Naive thymus-derived CD8-positive, alpha-beta T cell (primary cell): ENCODE measurements around the gene ATP13A1. TPM values are rescaled to one million over a fixed set of nuclear protein-coding genes. Genes with fewer than 3 reads are reported as not detected.
"Not testable (repeated sequence)": the region's sequence is repeated elsewhere in the genome, so short reads cannot be mapped to it uniquely, and the experiment has no call there.

Source experiments
- ATAC-seq, 2 donors: fragments of 150-1000 bp; cut with Tn5 transposase in 1 of 2; sonication (Bioruptor Pico), chemical (Tn5 transposase) in 1 of 2; 1 replicate in 1 of 2; 2 replicates in 1 of 2; pipeline ENCODE4 v1.10.0; 2021; ENCODE audit warnings: mild to moderate bottlenecking in 2 of 2, moderate library complexity in 2 of 2
- POLR2A ChIA-PET: fragments of 350-600 bp; sonication (Branson Sonifier 250); formaldehyde crosslinking; loops from one replicate; lab custom pipeline; 2021; ENCODE audit warnings: antibody characterized with exemption; lab: Charles Lee
- DNase-seq, 10 donors: peaks; one replicate each; pipeline versions ENCODE4 v3.0.0 to v3.0.0-alpha.2; 2020 to 2022
- H3K27ac Mint-ChIP-seq, 10 donors: one replicate each; pipeline ENCODE4 v1.8.0; 2020 to 2022; ENCODE audit warnings: mild to moderate bottlenecking in 10 of 10, mixed read lengths in 10 of 10, moderate library complexity in 4 of 10, inconsistent platforms in 1 of 10
- H3K27me3 Mint-ChIP-seq, 5 donors: one replicate each; pipeline ENCODE4 v1.8.0; 2021 to 2022; ENCODE audit warnings: mixed read lengths in 5 of 5
- H3K36me3 Mint-ChIP-seq, 3 donors: one replicate each; pipeline ENCODE4 v1.8.0; 2020 to 2022; ENCODE audit warnings: mixed read lengths in 3 of 3, mild to moderate bottlenecking in 2 of 3, inconsistent platforms in 1 of 3
- H3K4me1 Mint-ChIP-seq, 4 donors: one replicate each; pipeline ENCODE4 v1.8.0; 2021 to 2022; ENCODE audit warnings: mixed read lengths in 4 of 4
- H3K4me3 Mint-ChIP-seq, 10 donors: one replicate each; pipeline ENCODE4 v1.8.0; 2020 to 2022; ENCODE audit warnings: mild to moderate bottlenecking in 10 of 10, mixed read lengths in 10 of 10, moderate library complexity in 6 of 10, inconsistent platforms in 1 of 10
- H3K9me3 Mint-ChIP-seq, 9 donors: one replicate each; pipeline ENCODE4 v1.8.0; 2020 to 2022; ENCODE audit warnings: mixed read lengths in 9 of 9, mild to moderate bottlenecking in 3 of 9, inconsistent platforms in 1 of 9, moderate library complexity in 1 of 9
- polyA plus RNA-seq, 3 donors: library from polyadenylated mRNA; unstranded; fragments of 300-500 nt; fragmentation: Illumina TruSeq; gene quantifications; one replicate each; pipeline ENCODE4 v1.2.3, GENCODE V29; 2021
- total RNA-seq, 8 experiments: library from RNA in 2 of 8; stranded (reverse) in 2 of 8; gene quantifications; one replicate each; pipeline ENCODE4 v1.2.3 and lab custom pipeline; 2021 to 2026

The ATP13A1 gene
- 100 to 1,000 TPM; 155 to 158 TPM for total RNA-seq
- 10 to 100 TPM; 15.3 to 46.7 (median 20.7) TPM for polyA plus RNA-seq
- total RNA-seq (lab: John Stamatoyannopoulos, UW): 63.8 to 112 (median 96.0) reads per million in 6 experiments

DNA sequence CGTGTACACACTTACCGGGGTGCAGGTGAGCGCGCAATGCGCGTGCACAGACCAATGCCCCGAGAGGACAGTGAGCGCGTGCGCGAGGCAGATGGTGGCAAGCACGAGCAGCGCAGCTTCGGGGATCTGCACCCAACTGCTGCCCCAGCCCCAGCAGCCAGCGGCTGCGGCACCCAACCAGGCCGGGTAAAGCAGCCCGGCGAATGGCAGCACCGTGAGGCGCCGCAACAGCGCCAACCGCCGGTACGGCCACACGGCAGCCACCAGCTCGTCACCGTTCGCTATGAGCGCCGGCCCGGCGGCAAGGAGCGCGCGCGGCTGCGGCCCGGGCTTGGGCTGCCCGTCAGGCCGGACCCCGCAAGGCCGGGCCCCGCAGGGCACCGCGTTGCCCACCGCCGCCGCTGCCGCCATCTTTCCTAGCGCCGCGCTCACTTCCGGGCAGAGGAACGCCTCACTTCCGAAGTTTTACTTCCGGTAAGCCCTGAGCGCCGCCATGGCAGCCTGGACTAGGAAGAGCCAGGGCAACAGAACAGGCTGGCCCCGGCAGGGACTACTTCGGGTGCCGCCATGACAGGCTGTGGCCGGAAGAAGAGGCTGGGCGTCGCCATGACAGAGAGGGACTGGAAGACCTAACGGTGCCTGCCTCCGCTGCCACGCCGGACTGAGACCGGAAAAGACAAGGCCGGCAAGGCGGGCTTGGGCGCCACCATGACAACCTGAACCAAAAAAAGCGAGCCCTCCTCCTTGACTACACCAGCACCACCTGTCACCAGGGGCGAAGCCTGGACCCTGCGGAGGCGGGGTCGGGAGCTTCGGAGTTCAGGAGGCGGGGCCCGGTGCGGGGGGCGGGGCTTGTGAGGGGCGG is at the start of gene ATP13A1:
Gene ATP13A1 (minus strand): TSS at position 421 of the 865 bp plus-strand sequence. CDS start 10 bp downstream, at position 411.
- peaks cover 0 to 3% (median 0%) of the 10 kb centered on the region in 5 donors for H3K27me3 Mint-ChIP-seq
- H3K36me3 Mint-ChIP-seq: peaks cover 0 to 19% (median 6%) of the 10 kb centered on the region in 3 donors
- DNase-seq: peak; percentile 81 to 98 (median 93)
- H3K4me3 Mint-ChIP-seq: peak within 1 kb of the TSS; percentile 83 to 97 (median 94)
- POLR2A ChIA-PET: interaction anchor here (0.6 to 12.8 kb wide), 34 partner anchors 9 to 1842 kb away, joined by 3 to 289 read pairs (median 4); partner anchors contain the start of genes GMIP, LPAR2, ZNF14 and ZNF253
- peaks cover 23 to 50% (median 40%) of the 10 kb centered on the region in 4 donors for H3K4me1 Mint-ChIP-seq
- H3K27ac Mint-ChIP-seq: peak within 1 kb of the TSS; percentile 93 to 100 (median 98)
- ATAC-seq: peak; percentile 73 to 76
- H3K9me3 Mint-ChIP-seq: peaks cover 0 to 18% (median 0%) of the 10 kb centered on the region in 9 donors

DNA sequence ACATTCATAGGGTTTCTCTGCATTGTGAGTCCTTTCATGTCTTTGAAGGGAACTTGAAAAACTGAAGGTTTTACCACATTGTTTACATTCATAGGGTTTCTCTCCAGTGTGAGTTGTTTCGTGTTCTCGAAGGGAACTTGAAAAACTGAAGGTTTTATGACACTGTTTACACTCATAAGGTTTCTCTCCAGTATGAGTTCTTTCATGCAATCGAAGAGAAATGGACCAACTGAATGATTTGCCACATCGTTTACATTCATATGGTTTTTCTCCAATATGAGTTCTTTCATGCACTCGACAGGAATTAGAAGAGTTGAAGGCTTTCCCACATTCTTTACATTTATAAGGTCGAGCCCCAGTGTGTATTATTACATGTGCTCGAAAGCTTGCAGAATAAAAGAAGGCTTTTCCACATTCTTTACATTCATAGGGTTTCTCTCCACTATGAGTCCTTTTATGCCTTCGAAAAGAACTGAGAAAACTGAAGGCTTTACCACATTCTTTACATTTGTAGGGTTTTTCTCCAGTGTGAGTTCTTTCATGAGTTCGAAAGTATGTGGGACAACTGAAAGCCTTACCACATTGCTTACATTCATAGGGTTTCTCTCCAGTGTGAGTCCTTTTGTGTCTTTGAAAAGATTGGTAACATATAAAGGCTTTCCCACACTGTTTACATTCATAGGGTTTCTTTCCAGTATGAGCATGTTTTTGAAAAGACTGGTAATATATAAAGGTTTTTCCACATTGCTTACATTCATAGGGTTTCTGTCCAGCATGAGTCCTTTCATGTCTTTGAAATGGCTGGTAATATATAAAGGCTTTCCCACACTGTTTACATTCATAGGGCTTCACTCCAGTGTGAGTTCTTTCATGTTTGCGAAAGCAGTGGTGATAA is 48.7 kb upstream of the ATP13A1 start:
- Mint-ChIP-seq H3K4me3 (peak overlapping the region in 2 of 10 donors; percentile 10 to 32), H3K27ac (no peak overlapping the region), H3K9me3 (peaks cover 9 to 100% (median 20%) of the 10 kb centered on the region in 9 donors), H3K4me1 (no peaks in the 10 kb centered on the region), H3K36me3 (peaks cover 52 to 82% (median 67%) of the 10 kb centered on the region in 3 donors), H3K27me3 (no peaks in the 10 kb centered on the region)
- POLR2A ChIA-PET: no interaction called here
- ATAC-seq (no peak), DNase-seq (no peak)

DNA sequence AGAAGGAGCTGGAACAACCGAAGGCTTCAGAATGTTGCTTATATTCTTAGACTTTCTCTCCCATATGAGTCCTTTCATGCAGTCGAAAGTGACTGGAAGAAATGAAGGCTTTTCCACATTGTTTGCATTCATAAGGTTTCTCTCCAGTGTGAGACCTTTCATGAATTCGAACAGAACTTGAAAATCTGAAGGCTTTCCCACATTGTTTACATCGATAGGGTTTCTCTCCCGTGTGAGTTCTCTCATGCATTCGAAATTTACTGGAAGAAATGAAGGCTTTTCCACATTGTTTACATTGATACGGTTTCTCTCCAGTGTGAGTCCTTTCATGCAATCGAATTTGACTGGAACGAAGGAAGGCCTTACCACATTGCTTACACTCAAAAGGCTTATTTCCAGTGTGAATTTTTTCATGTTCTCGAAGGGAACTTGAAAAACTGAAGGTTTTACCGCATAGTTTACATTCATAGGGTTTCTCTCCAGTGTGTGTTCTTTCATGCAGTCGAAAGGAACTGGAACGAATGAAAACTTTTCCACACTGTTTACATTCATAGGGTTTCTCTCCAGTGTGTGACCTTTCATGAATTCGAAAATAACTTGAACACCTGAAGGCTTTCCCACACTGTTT is 47.9 kb upstream of the ATP13A1 start:
- POLR2A ChIA-PET: interaction anchor here (0.8 to 1.5 kb wide), 2 partner anchors 25 to 35 kb away, joined by 3 to 8 read pairs; no protein-coding TSS in a partner anchor
- Mint-ChIP-seq H3K9me3 (peaks cover 7 to 100% (median 24%) of the 10 kb centered on the region in 9 donors), H3K36me3 (peaks cover 49 to 80% (median 60%) of the 10 kb centered on the region in 3 donors), H3K27me3 (no peaks in the 10 kb centered on the region), H3K27ac (peak overlapping the region in 1 of 10 donors; percentile 53), H3K4me3 (peak overlapping the region in 1 of 10 donors; percentile 32), H3K4me1 (no peaks in the 10 kb centered on the region)
- ATAC-seq (no peak), DNase-seq (no peak)

DNA sequence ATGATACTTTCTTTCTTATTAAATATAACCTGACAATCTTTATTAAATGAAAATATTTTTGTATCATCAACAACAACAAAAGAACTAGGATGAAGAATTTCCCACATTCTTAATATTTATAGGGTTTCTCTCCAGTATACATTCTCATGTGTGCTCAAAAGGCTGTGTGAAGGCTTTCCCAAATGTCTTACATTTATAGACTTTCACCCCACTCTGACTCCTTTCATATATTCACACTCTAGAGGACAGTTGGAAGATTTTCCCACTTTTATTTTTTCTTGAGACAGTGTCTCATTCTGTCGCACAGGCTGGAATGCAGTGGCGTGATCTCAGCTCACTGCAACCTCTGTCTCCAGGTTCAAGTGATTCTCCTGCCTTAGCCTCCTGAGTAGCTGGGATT is 47.0 kb upstream of the ATP13A1 start:
- H3K4me3 Mint-ChIP-seq: peak overlapping the region in 1 of 10 donors; percentile 42
- H3K4me1 Mint-ChIP-seq: no peaks in the 10 kb centered on the region
- peaks cover 4 to 100% (median 27%) of the 10 kb centered on the region in 9 donors for H3K9me3 Mint-ChIP-seq
- POLR2A ChIA-PET: interaction anchor here (0.8 to 1.5 kb wide), 2 partner anchors 24 to 35 kb away, joined by 3 to 8 read pairs; no protein-coding TSS in a partner anchor
- peaks cover 52 to 78% (median 55%) of the 10 kb centered on the region in 3 donors for H3K36me3 Mint-ChIP-seq
- DNase-seq: no peak
- no peaks in the 10 kb centered on the region for H3K27me3 Mint-ChIP-seq
- ATAC-seq: no peak
- no peak overlapping the region for H3K27ac Mint-ChIP-seq

DNA sequence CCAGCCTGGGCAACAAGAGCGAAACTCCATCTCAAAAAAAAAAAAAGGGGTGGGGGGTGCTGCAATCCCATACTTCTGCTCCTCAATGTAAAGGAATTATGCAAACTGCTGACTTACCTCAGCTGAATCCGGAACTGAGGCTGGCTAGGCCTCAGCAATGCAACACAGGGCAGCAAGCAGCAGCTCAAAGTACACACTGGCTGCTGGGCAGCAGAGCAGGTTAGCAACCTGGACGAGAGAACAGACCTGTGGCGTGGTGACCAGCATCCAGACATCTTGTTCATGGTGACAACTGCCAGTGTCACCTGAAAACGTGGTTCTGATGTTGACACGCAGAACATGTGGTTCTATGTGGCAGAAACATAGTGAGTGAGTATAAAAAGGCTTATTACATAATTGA is 41.4 kb upstream of the ATP13A1 start:
- H3K27me3 Mint-ChIP-seq: no peaks in the 10 kb centered on the region
- H3K27ac Mint-ChIP-seq: no peak overlapping the region
- DNase-seq (no peak), ATAC-seq (no peak)
- peaks cover 0 to 1% (median 0%) of the 10 kb centered on the region in 4 donors for H3K4me1 Mint-ChIP-seq
- no peak overlapping the region for H3K4me3 Mint-ChIP-seq
- peaks cover 5 to 90% (median 27%) of the 10 kb centered on the region in 9 donors for H3K9me3 Mint-ChIP-seq
- peaks cover 21 to 69% (median 43%) of the 10 kb centered on the region in 3 donors for H3K36me3 Mint-ChIP-seq
- POLR2A ChIA-PET: interaction anchor here (1.3 kb wide), 2 partner anchors 18 to 28 kb away, joined by 3 to 5 read pairs; partner anchors contain the start of gene ZNF14

DNA sequence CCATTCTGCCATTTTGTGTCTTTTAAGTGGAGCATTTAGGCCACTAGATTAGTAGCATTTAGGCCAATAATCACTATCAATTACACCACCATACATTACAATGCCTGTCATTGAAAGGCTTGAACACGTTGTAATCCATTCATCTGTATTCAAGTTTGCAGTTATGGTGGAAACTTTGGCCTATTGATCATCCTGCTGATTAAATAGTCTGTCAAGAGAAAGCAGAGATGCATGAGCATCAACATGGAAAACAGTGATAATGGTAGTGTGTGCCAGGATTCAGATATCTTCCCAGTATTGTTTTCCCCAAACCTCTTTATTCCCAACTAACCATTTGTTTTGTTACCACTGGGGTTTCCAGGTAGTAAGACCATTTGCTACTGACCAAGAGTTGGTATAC is 37.0 kb upstream of the ATP13A1 start:
- POLR2A ChIA-PET: interaction anchor here (0.9 kb wide), 1 partner anchor 198 kb away, joined by 3 read pairs; no protein-coding TSS in a partner anchor
- peaks cover 15 to 51% (median 21%) of the 10 kb centered on the region in 3 donors for H3K36me3 Mint-ChIP-seq
- H3K27me3 Mint-ChIP-seq, ATAC-seq, H3K4me3 Mint-ChIP-seq, H3K27ac Mint-ChIP-seq, H3K4me1 Mint-ChIP-seq, DNase-seq: not testable (repeated sequence)
- H3K9me3 Mint-ChIP-seq: peaks cover 0 to 73% (median 24%) of the 10 kb centered on the region in 9 donors

DNA sequence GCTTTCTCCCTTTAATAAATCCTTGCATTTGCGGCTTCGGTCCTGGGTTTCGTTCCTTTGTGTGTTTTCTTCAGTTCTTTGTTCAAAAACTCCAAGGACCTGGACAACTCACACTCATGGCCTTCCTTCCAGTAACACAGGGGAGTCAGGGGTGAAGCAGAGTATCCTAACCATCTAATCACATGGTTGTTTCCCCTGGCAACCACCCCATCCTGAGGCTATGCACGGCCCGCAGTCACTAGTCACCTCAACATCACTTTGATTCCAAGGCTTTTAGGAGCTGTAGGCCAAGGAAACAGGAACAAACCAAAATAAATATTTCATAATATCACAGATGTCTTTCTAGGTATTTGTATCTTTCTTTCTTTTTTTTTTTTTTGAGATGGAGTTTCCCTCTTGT is 34.1 kb upstream of the ATP13A1 start:
- Mint-ChIP-seq H3K36me3 (peaks cover 0 to 31% (median 9%) of the 10 kb centered on the region in 3 donors), H3K4me1 (no peaks in the 10 kb centered on the region), H3K4me3 (no peak overlapping the region), H3K9me3 (peaks cover 0 to 59% (median 12%) of the 10 kb centered on the region in 9 donors), H3K27me3 (no peaks in the 10 kb centered on the region), H3K27ac (peak overlapping the region in 1 of 10 donors; percentile 25)
- no peak for ATAC-seq
- no peak for DNase-seq
- POLR2A ChIA-PET: interaction anchor here (1.0 to 1.3 kb wide), 2 partner anchors 10 to 28 kb away, joined by 3 read pairs; no protein-coding TSS in a partner anchor

DNA sequence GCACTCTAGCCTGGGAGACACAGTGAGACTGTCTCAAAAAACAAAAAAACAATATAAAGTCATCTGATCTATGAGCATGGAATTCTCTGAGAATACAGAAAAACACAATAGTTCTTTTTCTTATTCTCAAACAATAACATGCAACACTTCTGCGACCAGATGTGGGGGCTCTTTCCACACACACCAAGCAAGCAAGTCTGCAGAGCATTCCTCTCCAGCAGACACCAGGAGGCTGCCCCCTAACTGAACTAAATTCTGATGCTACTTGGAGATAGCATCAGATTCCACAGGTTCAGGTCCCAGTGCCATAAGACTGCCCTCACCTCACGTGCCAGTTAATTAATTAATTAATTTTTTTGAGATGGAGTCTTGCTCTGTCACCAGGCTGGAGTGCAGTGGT is 32.9 kb upstream of the ATP13A1 start:
- Mint-ChIP-seq H3K4me1 (no peaks in the 10 kb centered on the region), H3K9me3 (peaks cover 0 to 62% (median 12%) of the 10 kb centered on the region in 9 donors), H3K27me3 (no peaks in the 10 kb centered on the region), H3K4me3 (no peak overlapping the region), H3K27ac (no peak overlapping the region), H3K36me3 (peaks cover 0 to 27% (median 9%) of the 10 kb centered on the region in 3 donors)
- DNase-seq: no peak
- no peak for ATAC-seq
- POLR2A ChIA-PET: no interaction called here

DNA sequence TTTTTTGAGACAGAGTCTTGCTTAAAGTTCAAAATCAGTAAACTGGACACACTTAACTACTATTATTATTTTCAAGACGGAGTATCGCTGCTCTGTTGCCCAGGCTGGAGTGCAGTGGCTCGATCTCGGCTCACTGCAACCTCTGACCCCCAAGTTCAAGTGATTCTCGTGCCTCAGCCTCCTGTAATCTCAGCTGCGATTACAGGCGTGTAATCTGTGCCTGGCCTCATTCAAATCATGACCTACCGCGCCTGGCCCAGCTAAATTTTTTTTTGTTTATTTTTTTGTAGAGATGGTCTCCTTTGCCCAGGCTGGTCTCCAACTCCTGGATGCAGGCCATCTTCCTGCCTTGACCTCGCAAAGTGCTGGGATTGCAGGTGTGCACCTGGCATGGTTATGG is 28.2 kb upstream of the ATP13A1 start:
- Mint-ChIP-seq H3K4me1 (no peaks in the 10 kb centered on the region), H3K36me3 (peaks cover 6 to 23% (median 8%) of the 10 kb centered on the region in 3 donors), H3K27me3 (no peaks in the 10 kb centered on the region), H3K9me3 (peaks cover 0 to 41% (median 10%) of the 10 kb centered on the region in 9 donors), H3K4me3 (no peak overlapping the region), H3K27ac (no peak overlapping the region)
- ATAC-seq: no peak
- POLR2A ChIA-PET: interaction anchor here (0.6 to 1.3 kb wide), 7 partner anchors 10 to 84 kb away, joined by 3 to 9 read pairs (median 4); partner anchors contain the start of genes ZNF101 and ZNF14
- DNase-seq: no peak

DNA sequence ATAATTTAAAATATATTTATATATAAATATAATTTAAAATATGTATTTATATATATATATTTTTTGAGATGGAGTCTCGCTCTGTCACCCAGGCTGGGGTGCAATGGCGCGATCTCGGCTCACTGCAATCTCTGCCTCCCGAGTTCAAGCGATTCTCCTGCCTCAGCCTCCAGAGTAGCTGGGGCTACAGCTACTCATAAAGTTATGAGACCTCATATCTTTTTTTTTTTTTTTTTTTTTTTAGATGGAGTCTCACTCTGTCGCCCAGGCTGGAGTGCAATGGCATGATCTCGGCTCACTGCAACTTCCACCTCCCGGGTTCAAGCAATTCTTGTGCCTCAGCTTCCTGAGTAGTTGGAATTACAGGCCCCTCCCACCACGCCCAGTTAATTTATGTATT is 25.5 kb upstream of the ATP13A1 start:
- Mint-ChIP-seq H3K9me3 (peaks cover 0 to 54% (median 20%) of the 10 kb centered on the region in 9 donors), H3K36me3 (peaks cover 11 to 38% (median 17%) of the 10 kb centered on the region in 3 donors)
- not testable (repeated sequence) for H3K27ac Mint-ChIP-seq, DNase-seq, H3K27me3 Mint-ChIP-seq, H3K4me3 Mint-ChIP-seq, H3K4me1 Mint-ChIP-seq
- peak in 1 of 2 donors; percentile 19 for ATAC-seq
- POLR2A ChIA-PET: interaction anchor here (0.6 to 2.1 kb wide), 6 partner anchors 15 to 183 kb away, joined by 3 to 19 read pairs (median 5); partner anchors contain the start of genes ZNF101 and ZNF14

DNA sequence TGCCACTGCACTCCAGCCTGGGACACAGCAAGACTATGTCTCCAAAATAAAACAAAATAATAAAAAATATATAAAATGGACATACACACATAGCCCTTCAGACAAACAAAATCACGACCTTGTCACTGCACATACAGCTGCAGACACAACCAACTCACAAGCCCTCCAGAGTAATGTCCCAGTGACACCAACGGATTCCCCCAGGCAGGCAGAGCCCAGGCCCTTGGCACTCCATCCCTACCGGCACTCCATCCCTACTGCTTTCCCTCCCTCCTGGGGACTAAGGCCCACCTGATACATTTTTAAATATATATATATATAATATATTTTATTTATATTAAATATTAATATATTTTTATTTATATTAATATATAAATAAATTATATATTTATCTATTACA is 23.6 kb upstream of the ATP13A1 start:
- POLR2A ChIA-PET: interaction anchor here (0.6 to 4.5 kb wide), 11 partner anchors 11 to 179 kb away, joined by 3 to 60 read pairs (median 3); partner anchors contain the start of genes ZNF101, ZNF14, ZNF253 and ZNF506
- peak in 1 of 2 donors; percentile 29 for ATAC-seq
- Mint-ChIP-seq H3K27ac (peak overlapping the region in 3 of 10 donors; percentile 17 to 77 (median 54)), H3K9me3 (peaks cover 0 to 65% (median 21%) of the 10 kb centered on the region in 9 donors), H3K4me3 (peak overlapping the region in 1 of 10 donors; percentile 54), H3K27me3 (no peaks in the 10 kb centered on the region), H3K36me3 (peaks cover 24 to 52% (median 33%) of the 10 kb centered on the region in 3 donors), H3K4me1 (peaks cover 0 to 3% (median under 1%) of the 10 kb centered on the region in 4 donors)
- DNase-seq: no peak
